K562 (cell line): ENCODE data around the gene MVP. TPM values are rescaled to one million over a fixed set of nuclear protein-coding genes. Genes with fewer than 3 reads are reported as not detected.

Experiments used
- EP400 ChIP-seq: fragments of 450-650 bp; IDR thresholded peaks from 2 replicates; pipeline ENCODE4 v1.6.1; 2017; ENCODE audit warnings: antibody characterized with exemption, mild to moderate bottlenecking, moderate library complexity
- GMEB1 ChIP-seq: fragments of 250-450 bp; sonication (Bioruptor Pico); IDR thresholded peaks from 2 replicates; pipeline ENCODE4 v1.4.0; 2020; ENCODE audit warnings: mild to moderate bottlenecking
- MITF ChIP-seq: IDR thresholded peaks from 2 replicates; pipeline ENCODE4 v1.6.1; 2014; ENCODE audit warnings: antibody characterized with exemption
- ZBTB49 ChIP-seq: sonication (generic); formaldehyde crosslinking; IDR thresholded peaks from 2 replicates; pipeline ENCODE4 v1.8.0; 2022; ENCODE audit warnings: missing genetic modification reagents, mild to moderate bottlenecking, borderline replicate concordance
- ZNF121 ChIP-seq: sonication (generic); formaldehyde crosslinking; conservative IDR thresholded peaks from 2 replicates; pipeline ENCODE4 v1.8.0; 2022; ENCODE audit warnings: missing genetic modification reagents
- ZNF407 ChIP-seq: fragments of 450-650 bp; IDR thresholded peaks from 2 replicates; pipeline ENCODE4 v1.6.1; 2016; ENCODE audit warnings: low read depth
- ZNF512 ChIP-seq: IDR thresholded peaks from 2 replicates; pipeline ENCODE4 v1.6.1; 2016; ENCODE audit warnings: missing genetic modification characterization, missing compliant biosample characterization
- polyA plus RNA-seq, 8 experiments: library from polyadenylated mRNA; depleted of rRNA in 4 of 8; stranded (reverse) in 5 of 8; unstranded in 3 of 8; fragments of >200 nt; fragmentation: Nextera tagmentation in 2 of 8; fragmentation: Illumina TruSeq in 1 of 8; extraction: Ambion mirVana in 2 of 8; extraction: Trizol in 1 of 8; gene quantifications; 2 replicates each; pipeline versions ENCODE4 v1.2.1 to v1.2.3, GENCODE V29; 2011 to 2014; ENCODE audit warnings: inconsistent platforms in 1 of 8, missing spikeins in 1 of 8
- total RNA-seq, 7 experiments: library from RNA; depleted of rRNA in 6 of 7; stranded (reverse); fragments of >200 nt in 6 of 7; fragmentation: Illumina TruSeq in 2 of 7; extraction: Trizol in 2 of 7; gene quantifications; 2 replicates each; pipeline versions ENCODE4 v1.2.1 to v1.2.3, GENCODE V29; 2011 to 2021; ENCODE audit warnings: low replicate concordance in 1 of 7
- TF ChIP-seq, protein P1 (sequence below), 3 experiments: fragments of 200-800 bp in 1 of 3; sonication (Bioruptor generic) in 1 of 3; sonication (generic) in 1 of 3; formaldehyde crosslinking in 1 of 3; IDR thresholded peaks; 2 replicates each; pipeline versions ENCODE4 v1.6.1 to v1.8.0; 2016 to 2022; ENCODE audit warnings: mild to moderate bottlenecking in 2 of 3, missing compliant biosample characterization in 2 of 3, missing genetic modification characterization in 2 of 3, missing genetic modification reagents in 1 of 3

MVP gene
- total and polyA plus RNA-seq, 9 of the 15 experiments (the other 6 are each of a cell fraction or from before 2014, with no cell fraction given), result 0.39 to 1.9 (median 0.76) TPM; not detected in 2

DNA sequence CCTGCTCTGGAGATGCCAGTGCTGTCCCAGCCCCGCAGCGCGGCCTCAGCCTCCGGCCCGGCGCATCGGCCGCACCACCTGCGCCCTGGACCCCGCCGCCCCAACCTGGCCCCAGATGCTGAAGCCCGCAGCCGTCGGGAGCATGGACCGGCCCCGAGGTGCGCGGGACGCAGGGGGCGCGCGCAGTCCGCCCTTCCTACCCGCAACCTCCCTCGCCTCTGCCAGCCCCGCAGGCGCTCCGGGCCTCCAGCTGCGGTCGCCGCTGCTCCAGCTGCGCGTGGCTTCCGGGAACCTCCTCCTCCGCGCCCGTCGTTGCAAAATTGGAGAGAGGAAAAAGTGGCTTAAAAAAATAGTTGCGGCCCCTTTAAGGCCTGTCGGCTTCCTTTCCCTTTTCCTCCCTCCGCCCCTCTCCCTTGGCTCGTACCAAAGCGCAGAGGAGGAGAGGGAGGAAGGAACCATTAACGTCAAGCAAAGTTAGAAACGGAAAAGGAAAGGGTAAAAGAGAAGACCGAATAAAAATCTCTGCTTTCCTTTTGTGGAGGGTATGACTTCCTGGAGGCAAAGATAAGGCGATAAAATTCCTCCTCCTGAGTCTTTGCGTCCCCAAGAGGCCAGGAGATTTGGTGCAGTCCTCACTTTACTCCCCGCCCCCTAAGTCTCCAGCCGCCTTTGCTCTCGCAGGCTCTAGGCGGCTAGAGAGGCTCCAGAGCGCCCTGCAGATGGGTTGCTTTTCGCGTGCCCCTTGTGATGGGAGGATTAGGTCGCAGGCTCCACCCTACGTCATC is 42.8 kb downstream of the MVP start, which contains the start of gene CDIPT (continued):
- TF ChIP-seq ZNF121 (CRISPR knock-in tag) (no peak), EP400 (no peak; the same call in none of the 2 replicates), ZNF407 (peak; percentile 74), ZNF512 (no peak), GMEB1 (CRISPR knock-in tag) (no peak), MITF (no peak), ZBTB49 (CRISPR knock-in tag) (no peak)
- TF ChIP-seq, protein P1, sequence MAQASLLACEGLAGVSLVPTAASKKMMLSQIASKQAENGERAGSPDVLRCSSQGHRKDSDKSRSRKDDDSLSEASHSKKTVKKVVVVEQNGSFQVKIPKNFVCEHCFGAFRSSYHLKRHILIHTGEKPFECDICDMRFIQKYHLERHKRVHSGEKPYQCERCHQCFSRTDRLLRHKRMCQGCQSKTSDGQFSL (CRISPR knock-in tag; IDR thresholded peaks at IDR 0.05), result no peak
- TF ChIP-seq, protein P1 (tag; IDR thresholded peaks at IDR 0.05), result no peak
